Measurements from ENCODE around the gene ZNF407.

DNA sequence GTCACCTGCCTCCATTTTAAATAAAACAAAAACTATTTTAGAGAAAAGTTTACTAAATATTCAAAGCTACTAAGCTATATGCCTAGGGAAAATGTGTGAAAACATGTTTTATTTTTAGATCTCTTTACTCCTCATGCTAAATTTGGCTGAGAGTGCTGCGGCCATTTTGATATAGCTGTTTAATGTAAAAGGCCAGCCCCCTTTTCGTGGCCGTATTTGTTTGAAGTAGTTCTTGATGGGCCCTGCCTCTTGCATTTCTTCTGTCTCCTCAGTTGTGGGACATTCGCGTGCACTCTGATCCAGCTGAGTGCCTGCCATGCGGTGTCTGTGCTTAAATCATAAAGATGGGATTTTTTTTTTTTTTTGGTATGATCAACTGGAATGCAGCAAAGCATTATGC is 64.0 kb downstream of the ZNF407 start:
- no peak for TF ChIP-seq EZH2phosphoT487 (conservative IDR thresholded peaks at IDR 0.05; ENCODE audit: low read length)
- TF ChIP-seq, protein P1, sequence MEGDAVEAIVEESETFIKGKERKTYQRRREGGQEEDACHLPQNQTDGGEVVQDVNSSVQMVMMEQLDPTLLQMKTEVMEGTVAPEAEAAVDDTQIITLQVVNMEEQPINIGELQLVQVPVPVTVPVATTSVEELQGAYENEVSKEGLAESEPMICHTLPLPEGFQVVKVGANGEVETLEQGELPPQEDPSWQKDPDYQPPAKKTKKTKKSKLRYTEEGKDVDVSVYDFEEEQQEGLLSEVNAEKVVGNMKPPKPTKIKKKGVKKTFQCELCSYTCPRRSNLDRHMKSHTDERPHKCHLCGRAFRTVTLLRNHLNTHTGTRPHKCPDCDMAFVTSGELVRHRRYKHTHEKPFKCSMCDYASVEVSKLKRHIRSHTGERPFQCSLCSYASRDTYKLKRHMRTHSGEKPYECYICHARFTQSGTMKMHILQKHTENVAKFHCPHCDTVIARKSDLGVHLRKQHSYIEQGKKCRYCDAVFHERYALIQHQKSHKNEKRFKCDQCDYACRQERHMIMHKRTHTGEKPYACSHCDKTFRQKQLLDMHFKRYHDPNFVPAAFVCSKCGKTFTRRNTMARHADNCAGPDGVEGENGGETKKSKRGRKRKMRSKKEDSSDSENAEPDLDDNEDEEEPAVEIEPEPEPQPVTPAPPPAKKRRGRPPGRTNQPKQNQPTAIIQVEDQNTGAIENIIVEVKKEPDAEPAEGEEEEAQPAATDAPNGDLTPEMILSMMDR (IDR thresholded peaks at IDR 0.05; ENCODE audit: insufficient read depth, low read length, poor library complexity, severe bottlenecking) = no peak
